HG03108 (cell line): Measurements from ENCODE around the gene INPP5A.
"Not testable (repeated sequence)": the region's sequence is repeated elsewhere in the genome, so short reads cannot be mapped to it uniquely, and the experiment has no call there.

Source experiments
- ATAC-seq: cut with Tn5 transposase; IDR thresholded peaks from one replicate; pipeline ENCODE4 v1.9.1; 2021; ENCODE audit warnings: moderate library complexity; ENCODE audit not compliant: unreplicated experiment

The INPP5A gene

DNA sequence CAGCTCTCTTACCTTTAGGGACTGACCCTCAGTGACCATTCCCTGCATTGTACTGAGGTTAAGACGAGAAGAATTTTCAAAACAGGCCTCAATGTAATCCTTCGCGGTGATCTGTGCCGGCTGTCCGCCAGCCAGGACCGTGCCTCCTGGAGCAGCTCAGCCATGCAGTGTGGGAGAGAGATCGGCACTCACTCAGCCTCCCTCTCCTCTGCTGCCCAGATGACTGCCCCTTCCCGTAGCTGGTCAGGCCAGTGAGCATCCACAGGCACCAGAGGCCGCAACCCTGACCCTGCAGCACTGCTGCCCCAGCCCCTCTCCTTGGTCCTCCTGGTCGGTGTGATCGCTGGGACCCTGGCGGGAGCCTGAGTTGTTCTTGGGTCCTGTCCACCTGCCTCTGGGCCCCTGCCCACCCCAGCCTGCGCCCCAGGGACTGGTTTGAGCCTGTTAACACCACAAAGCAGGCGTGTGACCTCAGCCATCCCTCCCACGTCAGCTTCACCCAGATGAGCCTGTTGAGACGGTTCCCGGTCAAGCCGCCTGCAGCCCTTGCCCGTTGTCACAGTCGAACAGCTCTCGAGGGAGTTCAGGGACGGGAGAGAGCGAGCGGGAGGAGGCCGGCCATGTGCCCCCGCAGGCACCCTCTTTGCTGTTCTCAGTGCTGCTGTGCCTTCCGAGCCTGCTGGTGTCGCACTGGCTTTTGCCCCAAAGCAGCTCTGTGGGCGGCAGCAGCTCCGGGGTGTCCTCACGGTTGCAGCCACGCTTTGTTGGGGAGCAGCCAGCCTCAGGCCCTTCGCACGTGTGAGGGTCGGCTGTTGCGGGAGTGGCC lies 211.2 kb downstream of the INPP5A start:
- no peak for ATAC-seq

DNA sequence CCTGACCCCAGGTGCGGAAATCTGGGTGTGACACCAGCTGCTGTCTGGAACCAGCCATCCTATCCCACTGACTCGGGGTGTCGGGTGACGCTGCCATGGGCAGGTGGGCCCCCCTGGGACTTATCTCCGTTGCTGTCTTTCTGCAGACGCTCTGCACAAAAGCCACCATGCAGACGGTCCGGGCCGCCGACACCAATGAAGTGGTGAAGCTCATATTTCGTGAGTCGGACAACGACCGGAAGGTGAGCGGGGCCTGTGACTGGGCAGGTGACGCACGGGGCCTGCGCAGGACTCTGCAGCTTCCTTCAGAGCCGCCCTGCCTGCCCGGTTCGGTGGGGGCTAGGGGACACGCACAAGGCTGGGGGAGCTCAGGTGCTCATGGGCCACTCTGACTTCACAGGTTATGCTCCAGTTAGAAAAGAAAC lies 211.8 kb downstream of the INPP5A start:
- ATAC-seq, result no peak

DNA sequence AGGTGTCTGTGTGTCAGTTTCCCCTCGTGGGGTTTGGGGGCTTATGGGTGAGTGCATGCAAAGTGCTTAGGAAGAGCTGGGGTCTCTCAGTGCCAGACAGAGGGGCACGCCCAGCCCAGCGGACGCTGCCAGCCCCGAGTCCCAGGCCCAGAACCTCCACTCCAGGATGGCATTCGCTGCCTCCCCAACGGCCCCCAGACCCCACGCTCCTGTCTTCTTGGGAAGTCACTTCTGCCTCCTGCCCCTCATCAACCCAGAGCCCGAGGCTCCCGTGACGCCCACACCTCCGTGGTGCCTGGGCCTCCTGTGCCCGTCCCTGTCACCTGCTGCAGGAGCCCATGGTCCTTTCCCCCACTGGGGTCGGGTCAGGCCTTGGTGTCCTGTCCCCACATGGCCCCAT lies 213.3 kb downstream of the INPP5A start:
- ATAC-seq, result no peak

DNA sequence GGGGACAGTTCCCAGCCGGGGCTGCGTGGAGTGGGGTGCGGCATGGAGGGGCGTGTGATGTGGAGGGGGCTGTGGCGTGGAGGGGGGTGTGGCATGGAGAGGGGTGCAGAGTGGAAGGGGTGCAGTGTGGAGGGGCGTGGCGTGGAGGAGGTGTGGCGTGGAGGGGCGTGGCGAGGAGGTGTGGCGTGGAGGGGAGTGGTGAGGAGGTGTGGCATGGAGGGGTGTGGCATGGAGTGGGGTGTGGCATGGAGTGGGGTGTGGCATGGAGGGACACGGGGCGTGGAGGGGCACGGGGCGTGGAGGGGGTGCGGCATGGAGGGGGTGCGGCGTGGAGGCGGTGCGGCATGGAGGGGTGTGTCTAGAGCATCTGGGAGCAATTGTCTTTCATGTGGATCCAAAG lies 214.8 kb downstream of the INPP5A start:
- no peak for ATAC-seq

DNA sequence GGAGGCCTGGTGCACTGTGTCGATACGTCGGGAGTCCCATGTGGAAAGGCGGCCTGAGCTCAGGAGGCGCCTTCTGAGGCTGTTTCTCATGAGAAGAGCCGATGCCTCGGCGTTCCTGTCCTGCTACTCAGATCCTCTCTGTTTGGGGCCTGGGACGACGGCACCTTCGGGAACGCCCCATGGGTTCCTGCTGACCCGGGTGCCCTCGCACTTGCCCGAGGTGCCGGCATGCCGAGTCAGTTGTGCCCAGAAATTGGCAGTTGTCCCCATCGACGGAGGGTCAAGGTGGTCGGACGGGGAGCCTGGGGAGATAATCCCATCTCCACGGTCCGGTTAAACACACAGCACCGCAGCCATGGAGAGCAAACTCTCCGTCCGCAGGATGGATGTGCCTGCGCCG lies 215.4 kb downstream of the INPP5A start:
- ATAC-seq, result no peak

DNA sequence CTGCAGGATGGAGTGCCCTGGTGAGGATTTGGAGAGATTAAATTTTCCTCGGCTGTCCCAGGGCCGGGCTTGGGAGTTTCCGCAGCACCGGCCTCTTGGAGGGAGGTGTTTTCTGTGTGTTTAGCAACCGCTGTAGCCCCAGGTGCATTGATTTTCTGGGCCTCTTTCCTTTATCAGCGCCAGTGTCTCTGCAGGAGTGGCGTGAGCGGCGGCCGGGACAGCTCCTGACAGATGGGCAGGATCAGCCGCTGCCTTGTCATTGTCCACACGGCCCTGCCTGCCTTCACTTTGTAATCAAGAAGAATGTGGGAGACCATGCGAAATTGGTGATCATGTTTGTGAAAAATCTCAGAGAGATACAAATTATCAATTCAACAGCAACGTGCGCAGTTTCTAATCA lies 216.0 kb downstream of the INPP5A start:
- ATAC-seq, result no peak

DNA sequence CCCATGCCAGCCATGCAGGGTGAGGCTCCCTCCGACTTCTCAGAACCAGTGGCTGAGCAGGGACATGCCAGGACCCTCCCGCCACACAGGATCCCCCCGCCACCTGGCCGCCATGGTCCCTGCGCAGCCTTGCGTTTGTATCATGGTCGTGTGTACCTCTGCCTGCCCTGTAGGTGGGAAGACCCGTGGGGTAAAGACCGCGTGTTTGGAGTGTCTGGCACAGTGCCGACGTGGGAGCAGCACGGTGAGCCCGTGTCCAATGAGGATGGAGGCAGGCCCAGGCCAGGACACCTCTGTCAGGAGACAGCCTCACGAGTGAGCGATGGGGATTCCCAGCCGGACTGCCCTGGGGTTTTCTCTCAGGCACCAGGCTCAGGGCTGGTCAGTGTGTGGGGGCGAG lies 216.5 kb downstream of the INPP5A start:
- ATAC-seq, result no peak

DNA sequence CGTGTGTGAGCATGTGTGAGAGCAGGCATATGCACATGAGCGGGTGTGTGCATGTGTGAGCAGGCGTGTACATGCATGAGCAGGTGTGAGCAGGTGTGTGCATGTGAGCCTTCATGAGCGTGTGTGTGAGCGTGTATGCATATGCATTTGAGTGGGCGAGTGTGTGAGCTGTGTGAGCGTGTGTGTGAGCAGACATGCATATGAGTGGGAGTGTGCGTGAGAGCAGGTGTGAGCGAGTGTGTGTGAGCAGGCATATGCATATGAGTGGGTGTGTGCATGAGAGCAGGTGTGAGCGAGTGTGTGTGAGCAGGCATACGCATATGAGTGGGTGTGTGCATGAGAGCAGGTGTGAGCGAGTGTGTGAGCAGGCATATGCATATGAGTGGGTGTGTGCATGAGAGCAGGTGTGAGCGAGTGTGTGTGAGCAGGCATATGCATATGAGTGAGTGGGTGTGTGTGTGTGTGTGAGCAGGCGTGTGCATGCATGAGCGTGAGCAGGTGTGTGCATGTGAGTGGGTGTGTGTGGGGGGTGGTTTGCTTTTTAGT lies 217.7 kb downstream of the INPP5A start:
- ATAC-seq, result no peak

DNA sequence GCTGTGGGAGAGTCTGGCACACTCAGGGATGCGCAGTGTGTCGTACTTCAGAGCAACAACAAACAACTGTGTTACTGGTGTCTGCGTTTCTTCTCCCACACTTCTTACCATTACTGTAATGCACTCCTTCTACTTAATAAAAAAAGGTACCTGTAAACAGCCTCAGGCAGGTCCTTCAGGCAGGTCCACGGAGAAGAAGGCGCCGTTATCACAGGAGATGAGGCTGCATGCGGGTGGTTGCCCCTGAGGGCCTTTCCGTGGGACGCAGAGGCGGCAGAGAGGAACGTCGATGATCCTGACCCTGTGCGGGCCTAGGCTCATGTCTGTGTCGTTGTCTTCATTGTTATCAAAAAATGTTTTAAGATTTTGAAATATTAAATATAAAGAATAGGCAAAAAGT lies 219.0 kb downstream of the INPP5A start:
- ATAC-seq, result no peak

DNA sequence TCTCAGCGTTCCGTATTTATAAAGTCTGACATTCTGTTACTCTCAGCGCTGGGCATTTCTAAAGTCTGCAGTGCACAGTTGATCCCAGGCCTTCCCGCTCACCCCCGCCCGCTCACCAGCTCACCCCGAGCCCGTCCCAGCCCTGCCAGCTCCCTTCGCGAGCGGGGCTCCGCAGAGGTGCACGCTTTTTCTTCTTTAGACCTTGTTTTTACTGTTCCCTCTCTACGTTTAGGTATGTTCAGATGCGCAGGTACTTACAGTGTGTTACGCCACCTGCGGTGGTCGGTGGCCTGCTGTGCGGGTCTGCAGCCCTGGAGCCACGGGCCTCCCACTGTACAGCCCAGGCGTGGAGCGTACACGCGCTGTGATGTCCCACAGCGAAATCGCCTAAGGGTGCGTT lies 219.6 kb downstream of the INPP5A start:
- no peak for ATAC-seq

DNA sequence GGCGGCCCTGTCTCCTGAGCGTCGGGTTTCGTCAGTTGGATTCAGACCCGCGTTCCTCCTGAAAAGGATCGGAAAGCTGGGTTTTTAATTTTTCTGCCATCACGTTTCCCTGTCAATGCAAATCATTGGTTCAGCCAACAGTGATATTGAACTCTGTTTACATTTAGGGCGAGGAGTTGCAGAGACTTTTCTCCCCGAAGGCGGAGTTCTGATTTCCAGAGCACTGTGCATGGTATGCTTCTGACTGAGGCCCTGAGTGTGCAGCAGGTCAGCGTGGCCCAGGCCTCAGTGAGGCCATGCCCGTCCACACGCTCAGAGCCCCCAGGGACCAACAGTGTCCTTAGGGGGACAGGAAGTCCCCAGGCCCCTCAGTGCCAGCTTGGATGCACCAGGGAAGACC lies 221.3 kb downstream of the INPP5A start:
- ATAC-seq, result no peak

DNA sequence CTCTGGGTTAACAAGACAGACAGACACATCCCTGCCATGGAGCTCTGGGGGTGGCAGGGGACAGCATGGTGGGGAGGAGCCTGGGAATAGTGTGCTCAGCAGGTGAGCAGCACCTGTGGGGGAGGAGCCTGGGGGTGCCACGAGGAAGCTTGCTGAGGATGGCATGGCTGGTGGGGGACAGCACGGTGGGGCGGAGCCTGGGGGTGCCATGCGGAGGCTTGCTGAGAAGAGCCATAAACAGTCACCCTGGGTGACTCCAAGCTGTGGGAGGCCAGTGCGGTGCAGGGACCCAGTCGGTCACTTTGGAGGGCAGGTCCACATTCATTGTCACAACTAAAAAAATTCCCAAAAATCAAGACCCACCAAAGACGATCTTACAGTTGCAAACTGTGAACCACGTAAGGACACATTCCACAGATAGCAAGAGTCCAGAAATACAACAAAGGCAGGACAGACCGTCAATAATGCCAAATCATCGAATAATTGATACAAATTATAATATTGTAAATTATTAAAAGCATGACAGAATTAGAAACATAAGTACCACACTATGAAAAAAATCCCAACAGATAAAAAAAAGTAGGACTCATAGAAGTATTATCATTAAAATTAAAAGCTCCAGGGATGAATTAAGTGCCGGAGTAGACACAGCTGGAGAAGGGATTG lies 223.9 kb downstream of the INPP5A start:
- ATAC-seq, result no peak

DNA sequence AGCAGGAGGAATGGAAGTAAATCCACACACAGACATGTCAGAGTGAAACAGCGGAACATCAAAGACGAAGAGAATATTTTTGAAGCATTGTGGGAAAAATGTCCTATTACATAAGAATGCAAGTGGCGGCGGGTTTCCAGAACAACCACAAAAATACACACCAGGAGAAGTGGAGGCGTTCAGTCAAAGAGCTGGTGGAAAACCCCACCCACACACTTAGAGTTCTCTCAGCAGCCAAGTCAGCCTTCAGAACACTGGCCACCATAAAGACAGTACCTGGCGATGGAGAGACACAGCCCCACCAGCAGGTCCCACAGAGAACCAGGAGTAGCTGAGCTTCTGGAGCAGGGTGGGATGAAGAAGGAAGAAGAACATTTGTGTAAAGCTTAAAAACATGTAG lies 224.7 kb downstream of the INPP5A start:
- ATAC-seq, result no peak

DNA sequence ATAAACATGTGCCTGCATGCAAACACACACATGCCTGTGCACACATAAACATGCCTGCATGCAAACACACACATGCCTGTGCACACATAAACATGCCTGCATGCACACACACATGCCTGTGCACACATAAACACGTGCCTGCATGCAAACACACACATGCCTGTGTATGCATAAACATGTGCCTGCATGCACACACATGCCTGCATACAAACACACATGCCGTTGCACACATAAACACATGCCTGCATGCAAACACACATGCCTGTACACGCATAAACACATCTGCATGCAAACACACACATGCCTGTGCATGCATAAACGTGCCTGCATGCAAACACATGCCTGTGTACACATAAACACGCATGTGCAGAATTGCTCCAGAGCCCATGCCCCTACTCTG lies 226.0 kb downstream of the INPP5A start:
- ATAC-seq, result no peak

DNA sequence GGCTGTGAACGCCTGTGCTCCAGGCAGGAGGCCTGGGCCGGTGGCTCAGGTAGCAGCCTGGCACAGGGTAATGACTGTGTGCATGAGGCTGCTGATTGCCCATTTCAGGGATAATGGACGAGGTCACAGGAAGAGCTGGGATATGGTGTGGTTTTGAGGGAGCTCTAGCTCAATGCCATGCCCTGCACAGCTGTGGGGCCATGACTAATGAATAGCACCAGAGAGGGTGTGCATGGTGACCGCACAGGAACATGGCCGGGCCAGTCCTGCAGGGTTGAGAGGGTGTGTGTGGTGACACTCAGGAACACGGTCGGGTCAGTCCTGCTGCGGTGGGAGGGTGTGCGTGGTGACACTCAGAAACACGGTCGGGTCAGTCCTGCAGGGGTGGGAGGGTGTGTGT lies 226.5 kb downstream of the INPP5A start:
- ATAC-seq, result no peak

DNA sequence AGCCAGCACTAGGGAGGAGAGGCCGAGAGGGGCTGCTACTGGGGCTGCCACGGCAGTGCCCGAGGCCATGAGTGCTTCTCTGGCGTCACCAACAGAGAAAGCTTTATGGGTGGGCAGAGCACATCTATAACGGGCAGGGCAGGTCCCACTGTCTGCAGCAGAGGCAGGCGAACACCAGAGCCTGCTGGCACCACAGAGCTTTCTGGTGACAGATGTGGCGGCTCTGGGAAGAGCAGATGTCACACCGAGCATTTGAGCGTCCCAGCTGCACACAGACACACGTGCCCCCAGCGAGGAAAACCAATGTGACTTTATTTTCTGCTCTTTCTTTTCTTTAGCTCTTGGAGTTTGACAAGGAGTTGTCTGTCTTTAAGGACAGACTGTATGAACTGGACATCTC lies 227.8 kb downstream of the INPP5A start:
- no peak for ATAC-seq

DNA sequence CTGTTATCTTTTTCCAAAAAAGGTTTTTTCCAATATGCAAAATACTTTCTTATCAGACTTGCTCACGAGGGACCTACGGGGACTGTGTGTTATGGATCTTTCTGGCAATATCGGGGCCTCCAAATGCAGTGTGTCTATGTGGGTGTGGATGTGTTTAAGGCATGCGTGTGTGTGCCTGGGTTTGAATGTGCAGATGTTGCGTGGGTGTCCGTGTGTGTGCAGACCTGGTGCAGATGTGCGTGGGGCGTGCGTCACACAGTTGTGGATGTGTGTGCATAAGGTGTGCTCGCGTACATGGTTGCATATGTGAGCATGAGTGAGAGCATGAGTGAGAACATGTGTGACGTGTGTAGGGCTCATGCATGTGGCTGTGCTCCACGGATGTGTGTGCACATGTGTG lies 228.7 kb downstream of the INPP5A start:
- ATAC-seq, result no peak

DNA sequence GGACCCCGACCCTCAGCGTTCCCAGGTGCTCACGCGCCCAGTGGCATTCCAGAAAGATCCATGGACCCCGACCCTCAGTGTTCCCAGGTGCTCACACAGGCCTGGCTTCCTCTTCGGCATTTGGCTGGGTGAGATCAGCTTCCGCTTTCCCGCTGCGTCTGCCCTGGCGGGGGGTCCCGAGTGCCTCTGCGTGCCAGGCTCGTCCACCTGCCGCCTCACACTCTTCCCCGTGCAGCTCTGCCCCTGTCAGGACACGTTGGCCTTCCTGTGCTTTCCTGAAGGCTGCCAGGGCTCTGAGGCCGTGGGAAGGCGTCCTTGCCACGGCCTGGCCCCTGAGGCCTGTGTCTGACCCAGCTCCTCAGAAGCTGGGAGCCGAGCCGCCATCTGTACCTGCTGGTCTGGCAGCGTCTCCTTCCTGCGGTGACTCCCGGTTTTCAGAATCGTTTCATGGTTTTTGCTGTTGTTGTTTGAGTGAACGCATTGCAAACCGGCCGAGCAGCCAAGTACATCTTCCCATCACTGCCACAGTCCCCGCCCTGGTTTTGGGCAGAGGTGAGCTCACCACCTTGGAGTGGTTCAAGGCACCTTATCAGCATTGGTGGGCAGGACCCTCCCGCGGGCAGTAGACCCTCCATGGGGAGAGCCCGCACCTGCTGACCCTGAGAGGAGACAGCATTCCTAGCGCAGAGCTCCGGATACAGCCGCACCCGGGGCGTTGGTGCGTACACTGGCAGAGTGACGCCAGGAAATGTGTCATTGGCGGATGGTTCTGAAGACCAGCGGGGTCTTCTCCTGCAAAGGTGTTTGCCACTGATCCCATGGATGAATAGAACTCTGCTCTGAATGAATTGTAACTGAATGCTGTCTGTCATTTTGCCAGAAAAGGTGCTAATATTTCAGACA lies 231.0 kb downstream of the INPP5A start:
- no peak for ATAC-seq

DNA sequence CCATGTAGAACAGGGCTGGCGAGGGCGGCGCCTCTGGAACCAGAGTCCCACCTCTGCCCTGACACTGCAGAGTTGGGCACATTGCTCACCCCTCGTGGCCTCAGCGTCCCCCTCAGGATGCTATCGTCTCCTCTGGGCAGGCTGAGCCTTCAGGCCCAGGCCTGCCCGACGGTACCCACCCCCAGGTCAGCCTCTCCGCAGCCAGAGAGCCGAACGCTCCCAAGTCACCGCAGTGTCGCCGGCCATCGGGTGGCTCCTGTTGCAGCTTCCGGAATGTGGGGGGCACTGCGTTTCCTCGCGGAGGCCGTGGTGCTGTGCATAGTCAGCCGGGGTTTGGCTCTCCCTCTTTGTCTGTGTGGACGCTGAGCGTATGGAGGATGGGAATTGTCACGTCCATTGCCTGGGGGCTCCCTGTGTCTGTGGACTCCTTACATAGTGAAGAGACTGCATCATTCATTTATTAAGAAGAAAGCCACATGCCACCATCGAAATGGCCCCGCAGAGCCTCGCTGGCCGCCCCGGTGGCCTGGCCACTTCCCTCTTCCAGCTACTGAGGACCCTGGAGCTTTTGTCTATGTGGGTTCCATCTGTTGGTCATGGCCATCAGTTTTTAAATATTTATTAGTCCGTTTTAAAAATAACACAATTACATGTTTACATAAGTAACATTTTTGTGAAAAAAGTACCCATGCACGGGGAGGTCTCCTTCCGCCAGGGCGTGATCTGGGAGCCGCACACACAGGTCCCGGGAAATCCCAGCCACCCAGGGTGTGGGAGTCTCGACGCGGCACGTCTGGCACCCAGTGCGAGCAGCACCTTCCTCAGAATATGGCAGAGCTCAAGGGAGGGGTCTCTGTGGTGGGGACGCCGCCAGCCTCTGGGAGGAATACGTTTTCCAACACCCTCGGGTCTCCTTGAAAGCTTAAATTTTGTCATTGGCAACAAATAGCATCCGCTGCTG lies 232.8 kb downstream of the INPP5A start:
- no peak for ATAC-seq

DNA sequence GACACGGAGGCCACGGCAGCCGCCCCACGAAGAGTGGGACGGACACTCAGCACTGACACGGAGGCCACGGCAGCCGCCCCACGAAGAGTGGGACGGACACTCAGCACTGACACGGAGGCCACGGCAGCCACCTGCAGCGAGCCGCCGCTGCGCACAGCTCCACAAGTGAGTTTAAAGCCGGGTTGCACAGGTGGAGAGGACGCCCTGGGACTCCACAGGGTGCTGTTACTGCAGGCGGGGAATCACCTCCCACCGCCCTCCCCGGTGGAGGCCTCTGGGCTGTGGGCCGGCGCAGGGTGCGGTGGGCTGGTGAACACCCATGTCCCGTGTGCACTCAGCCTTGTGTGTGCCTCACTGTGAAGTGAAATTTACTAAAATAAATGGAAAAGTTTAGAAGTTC lies 235.2 kb downstream of the INPP5A start:
- not testable (repeated sequence) for ATAC-seq
